OCI-LY1 (cell line): ENCODE data around the gene PYGL.

Experiments used
- CTCF ChIP-seq: fragments of 200-600 bp; sonication (generic), shearing (Covaris generic); IDR thresholded peaks from 2 replicates; pipeline ENCODE4 v1.5.1; 2017; ENCODE audit warnings: mild to moderate bottlenecking, antibody characterized with exemption, low read length, moderate library complexity, mixed read lengths
- EZH2 ChIP-seq: fragments of 200-600 bp; sonication (generic), shearing (Covaris generic); IDR thresholded peaks from 2 replicates; pipeline ENCODE4 v1.8.0; 2017; ENCODE audit warnings: borderline replicate concordance, mixed run types, mild to moderate bottlenecking, antibody characterized with exemption, low read length, moderate library complexity, mixed read lengths

- TF ChIP-seq EZH2: no peak
- no peak for TF ChIP-seq CTCF
These were observed 41.6 kb upstream of the PYGL start for GRCh38 chr14:50985859-50986331.
